HepG2 (cell line): ENCODE measurements around the gene CA4. TPM values are rescaled to one million over a fixed set of nuclear protein-coding genes. Genes with fewer than 3 reads are reported as not detected.
A peak's percentile ranks its signal among the peaks of the same experiment; 100 is the strongest.

Experiments used
- FLYWCH1 ChIP-seq: sonication (generic); formaldehyde crosslinking; IDR thresholded peaks from 2 replicates; pipeline ENCODE4 v1.8.1; 2023; ENCODE audit warnings: mild to moderate bottlenecking, missing genetic modification reagents
- GABPB1 ChIP-seq: IDR thresholded peaks from 2 replicates; pipeline ENCODE4 v1.6.1; 2016; ENCODE audit warnings: mild to moderate bottlenecking, missing genetic modification reagents, moderate library complexity, missing compliant biosample characterization
- HOXA9 ChIP-seq: sonication (generic); formaldehyde crosslinking; IDR thresholded peaks from 2 replicates; pipeline ENCODE4 v1.8.1; 2022; ENCODE audit warnings: missing genetic modification reagents, mild to moderate bottlenecking, moderate library complexity, borderline replicate concordance
- KLF9 ChIP-seq: IDR thresholded peaks from 2 replicates; pipeline ENCODE4 v1.6.1; 2016; ENCODE audit warnings: low read depth
- MBNL3 ChIP-seq: fragments of 250-450 bp; sonication (Bioruptor Pico); conservative IDR thresholded peaks from 2 replicates; pipeline ENCODE4 v1.8.0; 2022; ENCODE audit warnings: mild to moderate bottlenecking, inconsistent platforms
- PAX8 ChIP-seq: sonication (generic); formaldehyde crosslinking; IDR thresholded peaks from 2 replicates; pipeline ENCODE4 v1.8.0; 2022; ENCODE audit warnings: mild to moderate bottlenecking, missing genetic modification reagents, borderline replicate concordance
- REPIN1 ChIP-seq: sonication (generic); formaldehyde crosslinking; IDR thresholded peaks from 2 replicates; pipeline ENCODE4 v1.8.0; 2022; ENCODE audit warnings: missing genetic modification reagents, low read depth, mild to moderate bottlenecking, borderline replicate concordance
- ZFP36L2 ChIP-seq: sonication (generic); formaldehyde crosslinking; IDR thresholded peaks from 2 replicates; pipeline ENCODE4 v1.4.0; 2020; ENCODE audit warnings: missing genetic modification reagents
- ZKSCAN8 ChIP-seq: IDR thresholded peaks from 2 replicates; pipeline ENCODE4 v1.6.1; 2016; ENCODE audit warnings: borderline replicate concordance, missing genetic modification reagents, missing compliant biosample characterization
- ZNF235 ChIP-seq: sonication (generic); formaldehyde crosslinking; IDR thresholded peaks from 2 replicates; pipeline ENCODE4 v1.8.1; 2023; ENCODE audit warnings: mild to moderate bottlenecking, missing genetic modification reagents, borderline replicate concordance
- ZNF598 ChIP-seq: sonication (generic); formaldehyde crosslinking; IDR thresholded peaks from 2 replicates; pipeline ENCODE4 v1.5.1; 2020; ENCODE audit warnings: mild to moderate bottlenecking, missing genetic modification reagents, borderline replicate concordance
- ZNF772 ChIP-seq: sonication (generic); formaldehyde crosslinking; IDR thresholded peaks from 2 replicates; pipeline ENCODE4 v1.5.0; 2020; ENCODE audit warnings: mild to moderate bottlenecking, missing genetic modification reagents
- ZNF790 ChIP-seq: sonication (generic); formaldehyde crosslinking; IDR thresholded peaks from 2 replicates; pipeline ENCODE4 v1.8.0; 2022; ENCODE audit warnings: missing genetic modification reagents, mild to moderate bottlenecking, borderline replicate concordance
- ZNF839 ChIP-seq: sonication (generic); formaldehyde crosslinking; IDR thresholded peaks from 2 replicates; pipeline ENCODE4 v1.4.0; 2020; ENCODE audit warnings: missing genetic modification reagents, mild to moderate bottlenecking, borderline replicate concordance
- ZNF850 ChIP-seq: sonication (generic); formaldehyde crosslinking; conservative IDR thresholded peaks from 2 replicates; pipeline ENCODE4 v1.9.0; 2021; ENCODE audit warnings: mild to moderate bottlenecking, missing genetic modification reagents
- polyA plus RNA-seq, 8 experiments: library from polyadenylated mRNA; depleted of rRNA in 3 of 8; stranded (reverse) in 7 of 8; unstranded in 1 of 8; fragments of >200 nt; fragmentation: Illumina TruSeq in 4 of 8; extraction: Trizol in 4 of 8; gene quantifications; 2 replicates each; pipeline versions ENCODE4 v1.2.1 to v1.2.3, GENCODE V29; 2011 to 2016; ENCODE audit warnings: low read depth in 4 of 8, missing spikeins in 1 of 8, mixed read lengths in 1 of 8; ENCODE audit not compliant: insufficient read depth in 1 of 8
- total RNA-seq, 5 experiments: library from RNA; depleted of rRNA; stranded (reverse); fragments of >200 nt; fragmentation: Illumina TruSeq; extraction: Trizol; gene quantifications; 2 replicates each; pipeline ENCODE4 v1.2.3, GENCODE V29; 2016; ENCODE audit warnings: low read depth in 1 of 5
- TF ChIP-seq, protein P1 (sequence below): sonication (generic); IDR thresholded peaks from 2 replicates; pipeline ENCODE4 v1.6.1; 2016; ENCODE audit warnings: low read depth, borderline replicate concordance
- TF ChIP-seq, protein P2 (sequence below): sonication (generic); formaldehyde crosslinking; IDR thresholded peaks from 2 replicates; pipeline ENCODE4 v1.4.0; 2020; ENCODE audit warnings: missing genetic modification reagents
- TF ChIP-seq, protein P3 (sequence below): sonication (generic); formaldehyde crosslinking; IDR thresholded peaks from 2 replicates; pipeline ENCODE4 v1.8.0; 2022; ENCODE audit warnings: missing genetic modification reagents, low read depth, mild to moderate bottlenecking, borderline replicate concordance
- TF ChIP-seq, protein P4 (sequence below): sonication (generic); formaldehyde crosslinking; IDR thresholded peaks from 2 replicates; pipeline ENCODE4 v1.4.0; 2020; ENCODE audit warnings: missing genetic modification reagents
- TF ChIP-seq, protein P5 (sequence below): sonication (generic); formaldehyde crosslinking; IDR thresholded peaks from 2 replicates; pipeline ENCODE4 v1.5.0; 2020; ENCODE audit warnings: missing genetic modification reagents, mild to moderate bottlenecking, borderline replicate concordance
- TF ChIP-seq, protein P6 (sequence below): sonication (generic); formaldehyde crosslinking; IDR thresholded peaks from 2 replicates; pipeline ENCODE4 v1.5.0; 2020; ENCODE audit warnings: missing genetic modification reagents, mild to moderate bottlenecking, borderline replicate concordance

CA4 gene
- total and polyA plus RNA-seq, 2 of the 13 experiments (the other 11 are each of a cell fraction or from before 2014, with no cell fraction given), result not detected

DNA sequence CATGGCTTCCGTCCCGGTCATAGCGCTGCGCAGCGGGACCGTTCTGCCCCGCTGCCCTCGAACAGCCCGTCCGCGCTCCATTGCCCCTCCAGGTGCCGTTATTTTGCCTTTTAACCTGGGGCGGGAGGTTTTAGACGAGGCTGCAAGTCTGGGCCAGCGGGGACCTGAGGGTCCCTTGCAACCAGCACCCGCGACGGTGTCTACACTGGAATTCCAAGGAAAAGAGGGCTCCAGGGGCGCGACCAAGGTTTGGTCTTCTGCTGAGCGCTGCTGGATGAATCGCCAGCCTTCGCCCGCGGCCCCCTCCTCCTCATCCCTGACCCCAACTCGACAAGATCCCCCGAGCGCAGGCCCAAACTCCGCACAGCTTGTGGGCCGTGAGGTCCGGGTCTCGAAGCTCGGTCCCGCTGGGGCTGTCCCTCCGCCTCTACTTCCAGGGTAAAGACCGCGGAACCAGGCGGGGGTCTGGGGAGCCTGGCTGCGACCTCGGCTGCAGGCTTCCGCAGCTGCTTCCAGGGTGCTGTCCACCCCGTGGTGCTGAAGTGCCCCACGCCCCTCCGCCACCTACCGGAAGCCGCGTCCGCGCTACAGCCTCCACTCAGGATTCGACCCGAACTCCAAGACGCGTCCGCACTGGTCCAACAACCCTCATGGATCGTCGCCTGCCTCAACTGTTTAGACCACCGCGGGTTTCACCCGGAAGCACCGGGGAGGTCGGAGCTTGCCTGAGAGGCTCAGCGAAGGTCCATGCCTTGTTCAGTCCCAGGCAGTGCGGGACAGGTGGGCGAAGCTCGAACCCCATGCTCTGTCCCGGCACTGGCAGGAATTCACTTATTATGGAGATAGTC lies 10.1 kb upstream of the CA4 start (continued):
- TF ChIP-seq FLYWCH1 (CRISPR knock-in tag), result peak; percentile 64; the same call in 1 of the 2 replicates
- TF ChIP-seq ZFP36L2, result peak; percentile 98
- TF ChIP-seq, protein P1, sequence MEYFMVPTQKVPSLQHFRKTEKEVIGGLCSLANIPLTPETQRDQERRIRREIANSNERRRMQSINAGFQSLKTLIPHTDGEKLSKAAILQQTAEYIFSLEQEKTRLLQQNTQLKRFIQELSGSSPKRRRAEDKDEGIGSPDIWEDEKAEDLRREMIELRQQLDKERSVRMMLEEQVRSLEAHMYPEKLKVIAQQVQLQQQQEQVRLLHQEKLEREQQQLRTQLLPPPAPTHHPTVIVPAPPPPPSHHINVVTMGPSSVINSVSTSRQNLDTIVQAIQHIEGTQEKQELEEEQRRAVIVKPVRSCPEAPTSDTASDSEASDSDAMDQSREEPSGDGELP, result peak; percentile 95
- peak; percentile 97 for TF ChIP-seq REPIN1
- no peak for TF ChIP-seq MBNL3
- TF ChIP-seq KLF9, result peak; percentile 100
- TF ChIP-seq GABPB1 (CRISPR knock-in tag), result peak; percentile 91
- TF ChIP-seq, protein P2, sequence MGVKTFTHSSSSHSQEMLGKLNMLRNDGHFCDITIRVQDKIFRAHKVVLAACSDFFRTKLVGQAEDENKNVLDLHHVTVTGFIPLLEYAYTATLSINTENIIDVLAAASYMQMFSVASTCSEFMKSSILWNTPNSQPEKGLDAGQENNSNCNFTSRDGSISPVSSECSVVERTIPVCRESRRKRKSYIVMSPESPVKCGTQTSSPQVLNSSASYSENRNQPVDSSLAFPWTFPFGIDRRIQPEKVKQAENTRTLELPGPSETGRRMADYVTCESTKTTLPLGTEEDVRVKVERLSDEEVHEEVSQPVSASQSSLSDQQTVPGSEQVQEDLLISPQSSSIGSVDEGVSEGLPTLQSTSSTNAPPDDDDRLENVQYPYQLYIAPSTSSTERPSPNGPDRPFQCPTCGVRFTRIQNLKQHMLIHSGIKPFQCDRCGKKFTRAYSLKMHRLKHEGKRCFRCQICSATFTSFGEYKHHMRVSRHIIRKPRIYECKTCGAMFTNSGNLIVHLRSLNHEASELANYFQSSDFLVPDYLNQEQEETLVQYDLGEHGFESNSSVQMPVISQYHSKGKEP (CRISPR knock-in tag), result peak; percentile 99
- TF ChIP-seq ZNF839 (CRISPR knock-in tag), result peak; percentile 94; the same call in 1 of the 2 replicates
- peak; percentile 99 for TF ChIP-seq ZNF790 (CRISPR knock-in tag)
- peak; percentile 95; the same call in 1 of the 2 replicates for TF ChIP-seq PAX8 (CRISPR knock-in tag)
- TF ChIP-seq, protein P3, sequence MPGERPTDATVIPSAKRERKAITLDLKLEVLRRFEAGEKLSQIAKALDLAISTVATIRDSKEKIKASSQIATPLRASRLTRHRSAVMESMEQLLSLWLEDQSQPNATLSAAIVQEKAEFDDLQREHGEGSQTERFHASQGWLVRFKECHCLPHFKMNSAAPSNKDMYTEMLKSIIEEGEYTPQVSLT (CRISPR knock-in tag), result no peak
- peak; percentile 90; the same call in 1 of the 2 replicates for TF ChIP-seq HOXA9
- TF ChIP-seq, protein P4, sequence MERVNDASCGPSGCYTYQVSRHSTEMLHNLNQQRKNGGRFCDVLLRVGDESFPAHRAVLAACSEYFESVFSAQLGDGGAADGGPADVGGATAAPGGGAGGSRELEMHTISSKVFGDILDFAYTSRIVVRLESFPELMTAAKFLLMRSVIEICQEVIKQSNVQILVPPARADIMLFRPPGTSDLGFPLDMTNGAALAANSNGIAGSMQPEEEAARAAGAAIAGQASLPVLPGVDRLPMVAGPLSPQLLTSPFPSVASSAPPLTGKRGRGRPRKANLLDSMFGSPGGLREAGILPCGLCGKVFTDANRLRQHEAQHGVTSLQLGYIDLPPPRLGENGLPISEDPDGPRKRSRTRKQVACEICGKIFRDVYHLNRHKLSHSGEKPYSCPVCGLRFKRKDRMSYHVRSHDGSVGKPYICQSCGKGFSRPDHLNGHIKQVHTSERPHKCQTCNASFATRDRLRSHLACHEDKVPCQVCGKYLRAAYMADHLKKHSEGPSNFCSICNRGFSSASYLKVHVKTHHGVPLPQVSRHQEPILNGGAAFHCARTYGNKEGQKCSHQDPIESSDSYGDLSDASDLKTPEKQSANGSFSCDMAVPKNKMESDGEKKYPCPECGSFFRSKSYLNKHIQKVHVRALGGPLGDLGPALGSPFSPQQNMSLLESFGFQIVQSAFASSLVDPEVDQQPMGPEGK (CRISPR knock-in tag), result peak; percentile 85
- TF ChIP-seq ZNF850, result no peak
- TF ChIP-seq ZNF598 (CRISPR knock-in tag), result peak; percentile 91; the same call in 1 of the 2 replicates
- TF ChIP-seq, protein P5, sequence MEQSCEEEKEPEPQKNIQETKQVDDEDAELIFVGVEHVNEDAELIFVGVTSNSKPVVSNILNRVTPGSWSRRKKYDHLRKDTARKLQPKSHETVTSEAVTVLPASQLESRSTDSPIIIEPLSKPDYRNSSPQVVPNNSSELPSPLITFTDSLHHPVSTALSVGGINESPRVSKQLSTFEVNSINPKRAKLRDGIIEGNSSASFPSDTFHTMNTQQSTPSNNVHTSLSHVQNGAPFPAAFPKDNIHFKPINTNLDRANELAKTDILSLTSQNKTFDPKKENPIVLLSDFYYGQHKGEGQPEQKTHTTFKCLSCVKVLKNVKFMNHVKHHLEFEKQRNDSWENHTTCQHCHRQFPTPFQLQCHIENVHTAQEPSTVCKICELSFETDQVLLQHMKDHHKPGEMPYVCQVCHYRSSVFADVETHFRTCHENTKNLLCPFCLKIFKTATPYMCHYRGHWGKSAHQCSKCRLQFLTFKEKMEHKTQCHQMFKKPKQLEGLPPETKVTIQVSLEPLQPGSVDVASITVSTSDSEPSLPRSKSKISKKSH, result peak; percentile 98; the same call in 1 of the 2 replicates
- peak; percentile 99 for TF ChIP-seq ZNF235 (CRISPR knock-in tag)
- TF ChIP-seq, protein P6, sequence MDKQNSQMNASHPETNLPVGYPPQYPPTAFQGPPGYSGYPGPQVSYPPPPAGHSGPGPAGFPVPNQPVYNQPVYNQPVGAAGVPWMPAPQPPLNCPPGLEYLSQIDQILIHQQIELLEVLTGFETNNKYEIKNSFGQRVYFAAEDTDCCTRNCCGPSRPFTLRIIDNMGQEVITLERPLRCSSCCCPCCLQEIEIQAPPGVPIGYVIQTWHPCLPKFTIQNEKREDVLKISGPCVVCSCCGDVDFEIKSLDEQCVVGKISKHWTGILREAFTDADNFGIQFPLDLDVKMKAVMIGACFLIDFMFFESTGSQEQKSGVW (CRISPR knock-in tag), result no peak
- TF ChIP-seq ZKSCAN8 (CRISPR knock-in tag), result peak; percentile 91
- TF ChIP-seq ZNF772, result peak; percentile 97; the same call in 1 of the 2 replicates
